ENCODE data around the gene TRMT2A.

Gene TRMT2A

DNA sequence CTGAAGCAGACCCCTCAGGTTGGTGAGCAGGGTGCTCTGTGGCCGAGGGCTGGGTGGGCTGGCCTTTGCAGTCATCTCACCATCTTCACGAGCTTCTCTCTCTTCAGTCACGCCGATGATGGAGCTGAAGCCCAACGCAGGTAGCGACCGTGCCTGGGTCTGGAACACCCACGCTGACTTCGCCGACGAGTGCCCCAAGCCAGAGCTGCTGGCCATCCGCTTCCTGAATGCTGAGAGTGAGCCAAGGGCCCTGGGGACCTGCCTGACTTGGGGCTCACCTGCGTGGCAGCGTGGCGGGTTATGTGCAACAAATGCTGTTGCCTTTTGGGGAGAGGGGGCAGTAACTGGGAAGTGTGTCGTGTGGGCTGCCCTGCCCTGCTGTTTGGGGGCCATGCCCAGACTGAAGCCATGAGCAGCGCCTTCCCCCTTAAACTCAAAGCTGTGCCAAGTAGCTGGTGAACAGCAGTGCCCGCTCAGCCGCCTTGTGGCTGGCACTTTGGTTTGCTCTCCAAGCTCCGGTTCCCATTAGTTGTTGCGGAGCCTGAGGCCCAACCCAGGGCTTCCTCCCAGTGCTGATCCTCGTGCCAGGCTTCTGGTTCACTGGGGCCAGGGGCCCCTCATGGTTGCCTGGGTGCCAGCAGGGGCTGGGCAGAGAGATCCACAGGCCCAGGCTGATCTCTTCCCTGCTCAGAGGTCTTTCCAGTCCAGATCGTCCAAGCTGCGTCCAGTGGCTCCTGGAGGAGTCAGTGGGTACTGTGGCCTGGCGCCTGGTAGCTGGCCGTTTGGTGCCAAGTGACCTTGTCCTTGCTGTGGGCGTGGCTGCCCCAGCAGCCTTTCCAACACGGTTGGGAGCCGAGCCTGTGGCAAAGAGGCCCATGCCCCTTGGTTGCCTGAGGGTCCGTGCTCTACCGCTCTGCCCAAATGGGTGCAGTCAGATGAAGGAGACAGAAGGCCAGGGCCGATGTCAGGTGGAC is 8.5 kb upstream of the TRMT2A start:
- Histone ChIP-seq H3K23ac (ENCODE audit: low read length in 2 of 2) (no peak overlapping the region), H3K4me2 (ENCODE audit: low read length, poor library complexity, severe bottlenecking) (no peak overlapping the region), H3K27me3 (ENCODE audit: control insufficient read depth in 1 of 2, insufficient read depth in 1 of 2, low read length in 2 of 2) (no peaks in the 10 kb centered on the region), H2BK5ac (ENCODE audit: low read depth, low read length, poor library complexity, severe bottlenecking) (no peak overlapping the region), H2AFZ (ENCODE audit: low read depth, low read length) (no peak overlapping the region), H4K91ac (ENCODE audit: low read length) (no peak overlapping the region), H2AK5ac (ENCODE audit: low read length, severe bottlenecking) (no peak overlapping the region), H2BK120ac (ENCODE audit: low read depth, low read length) (no peak overlapping the region), H3K27ac (ENCODE audit: low read length, poor library complexity, severe bottlenecking) (no peak overlapping the region), H3K4me3 (ENCODE audit: insufficient read depth in 1 of 2, low read depth in 1 of 2, low read length in 2 of 2) (no peak overlapping the region), H3K18ac (ENCODE audit: low read depth in 1 of 2, low read length in 2 of 2) (no peak overlapping the region), H3K36me3 (ENCODE audit: control insufficient read depth in 1 of 2, insufficient read depth in 2 of 2, low read depth in 1 of 2, low read length in 2 of 2) (peaks cover 62 to 79% of the 10 kb centered on the region in 2 experiments), H4K8ac (ENCODE audit: low read length) (no peak overlapping the region), H3K79me1 (replicated peaks; ENCODE audit: low read length, poor library complexity, severe bottlenecking) (peaks cover 25% of the 10 kb centered on the region), H3K9me3 (ENCODE audit: control insufficient read depth, low read length) (no peaks in the 10 kb centered on the region), H3K4me1 (ENCODE audit: control insufficient read depth, insufficient read depth, low read depth, low read length) (peaks cover 7% of the 10 kb centered on the region), H3K9ac (ENCODE audit: low read length) (no peak overlapping the region), H3K14ac (ENCODE audit: low read length in 2 of 2) (no peak overlapping the region), H3K4ac (ENCODE audit: low read depth in 1 of 2, low read length in 2 of 2) (no peak overlapping the region), H2BK12ac (ENCODE audit: low read length in 2 of 2) (no peak overlapping the region), H2BK15ac (ENCODE audit: low read depth, poor library complexity, severe bottlenecking) (no peak overlapping the region)
- whole genome bisulfite sequencing, result 96% methylated on average over 32 of the region's 32 CpGs
- DNase-seq, result no peak

DNA sequence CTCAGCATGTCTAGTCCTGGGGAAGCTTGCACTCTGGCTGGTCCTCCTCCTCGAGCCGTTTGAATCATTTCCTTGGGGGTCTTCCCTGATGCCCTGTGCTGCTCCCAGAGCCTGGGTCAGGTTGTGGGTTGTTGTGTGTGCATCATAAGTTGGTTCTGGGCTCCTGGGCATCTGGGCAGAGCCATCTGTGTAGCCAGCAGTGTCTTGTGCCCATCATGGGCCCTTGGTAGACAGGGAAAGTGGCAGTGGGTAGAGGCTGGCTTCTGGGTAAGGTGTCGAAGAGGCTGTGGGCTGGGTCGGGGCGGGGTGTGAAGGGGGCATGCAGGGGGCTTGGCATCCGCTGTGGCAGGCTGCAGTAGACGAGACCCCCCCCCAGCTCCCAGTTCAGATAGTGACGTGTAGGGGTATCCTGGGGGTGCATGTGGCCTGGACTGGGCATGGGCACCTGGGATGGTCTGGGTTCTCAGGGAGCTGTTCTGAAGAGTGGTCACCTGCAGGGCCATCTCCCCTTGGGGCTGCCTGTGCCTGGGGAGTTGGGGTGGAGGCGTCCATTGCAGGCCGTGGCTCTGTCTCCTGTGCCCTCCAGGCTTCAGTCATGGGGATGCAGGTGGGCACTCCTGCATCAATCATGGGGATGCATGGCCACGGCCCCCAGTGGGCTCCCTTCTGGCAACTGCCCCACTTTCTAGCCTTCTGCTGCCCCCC is 7.2 kb upstream of the TRMT2A start:
- H3K4me2 ChIP-seq (ENCODE audit: low read length, poor library complexity, severe bottlenecking), result no peak overlapping the region
- H2BK5ac ChIP-seq (ENCODE audit: low read depth, low read length, poor library complexity, severe bottlenecking), result no peak overlapping the region
- H2AK5ac ChIP-seq (ENCODE audit: low read length, severe bottlenecking), result no peak overlapping the region
- 97% methylated on average over 10 of the region's 11 CpGs for WGBS
- H3K18ac ChIP-seq (ENCODE audit: low read depth in 1 of 2, low read length in 2 of 2), result no peak overlapping the region
- no peak overlapping the region for H2AFZ ChIP-seq (ENCODE audit: low read depth, low read length)
- no peak overlapping the region for H3K14ac ChIP-seq (ENCODE audit: low read length in 2 of 2)
- H2BK15ac ChIP-seq (ENCODE audit: low read depth, poor library complexity, severe bottlenecking), result no peak overlapping the region
- H2BK12ac ChIP-seq (ENCODE audit: low read length in 2 of 2), result no peak overlapping the region
- H4K91ac ChIP-seq (ENCODE audit: low read length), result no peak overlapping the region
- no peak for DNase-seq
- no peaks in the 10 kb centered on the region for H3K27me3 ChIP-seq (ENCODE audit: control insufficient read depth in 1 of 2, insufficient read depth in 1 of 2, low read length in 2 of 2)
- H3K4me3 ChIP-seq (ENCODE audit: insufficient read depth in 1 of 2, low read depth in 1 of 2, low read length in 2 of 2), result no peak overlapping the region
- H3K9me3 ChIP-seq (ENCODE audit: control insufficient read depth, low read length), result no peaks in the 10 kb centered on the region
- H3K36me3 ChIP-seq (ENCODE audit: control insufficient read depth in 1 of 2, insufficient read depth in 2 of 2, low read depth in 1 of 2, low read length in 2 of 2), result peaks cover 74 to 92% of the 10 kb centered on the region in 2 experiments
- peaks cover 5% of the 10 kb centered on the region for H3K4me1 ChIP-seq (ENCODE audit: control insufficient read depth, insufficient read depth, low read depth, low read length)
- H3K4ac ChIP-seq (ENCODE audit: low read depth in 1 of 2, low read length in 2 of 2), result no peak overlapping the region
- H3K9ac ChIP-seq (ENCODE audit: low read length), result no peak overlapping the region
- peaks cover 25% of the 10 kb centered on the region for H3K79me1 ChIP-seq (replicated peaks; ENCODE audit: low read length, poor library complexity, severe bottlenecking)
- H3K23ac ChIP-seq (ENCODE audit: low read length in 2 of 2), result no peak overlapping the region
- H2BK120ac ChIP-seq (ENCODE audit: low read depth, low read length), result no peak overlapping the region
- no peak overlapping the region for H4K8ac ChIP-seq (ENCODE audit: low read length)
- no peak overlapping the region for H3K27ac ChIP-seq (ENCODE audit: low read length, poor library complexity, severe bottlenecking)

DNA sequence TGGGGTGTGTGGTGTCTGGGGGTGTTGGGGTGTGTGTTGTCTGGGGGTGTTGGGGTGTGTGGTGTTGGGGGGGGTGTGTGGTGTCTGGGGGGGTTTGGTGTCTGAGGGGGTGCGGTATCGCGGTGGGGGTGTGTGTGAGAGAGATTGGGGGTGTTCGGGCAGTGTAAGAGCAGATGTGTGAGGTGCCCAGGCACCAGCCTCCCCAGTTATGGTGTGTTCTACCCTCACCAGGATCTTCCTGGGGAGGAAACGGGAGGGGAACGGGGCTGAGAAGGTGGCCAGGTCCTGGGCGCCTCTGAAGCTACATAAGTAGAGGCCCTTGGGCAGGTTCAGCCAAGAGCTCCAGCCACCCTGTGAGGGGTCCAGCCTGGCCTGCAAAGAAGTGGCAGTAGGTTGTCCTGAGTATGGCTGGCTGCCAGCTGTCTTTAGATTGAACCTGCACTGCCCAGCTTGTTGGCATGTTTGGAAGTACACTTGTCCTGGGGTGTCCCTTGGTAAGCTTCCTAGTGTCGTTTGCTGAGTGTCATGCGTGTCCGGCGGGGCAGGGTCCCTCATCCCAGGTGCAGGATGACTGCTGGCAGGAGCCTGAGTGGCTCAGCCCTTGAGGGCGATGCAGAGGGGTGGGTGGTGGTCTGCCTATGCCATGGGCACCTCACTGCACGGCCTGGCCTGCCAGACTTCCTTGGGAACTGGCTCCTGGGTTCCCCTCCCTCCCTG is 6.5 kb upstream of the TRMT2A start:
- Histone ChIP-seq H3K9me3 (ENCODE audit: control insufficient read depth, low read length) (no peaks in the 10 kb centered on the region), H3K36me3 (ENCODE audit: control insufficient read depth in 1 of 2, insufficient read depth in 2 of 2, low read depth in 1 of 2, low read length in 2 of 2) (peaks cover 76 to 90% of the 10 kb centered on the region in 2 experiments), H3K14ac (ENCODE audit: low read length in 2 of 2) (no peak overlapping the region), H2AFZ (ENCODE audit: low read depth, low read length) (no peak overlapping the region), H2BK12ac (ENCODE audit: low read length in 2 of 2) (no peak overlapping the region), H3K4me2 (ENCODE audit: low read length, poor library complexity, severe bottlenecking) (no peak overlapping the region), H3K4me1 (ENCODE audit: control insufficient read depth, insufficient read depth, low read depth, low read length) (peaks cover 9% of the 10 kb centered on the region), H2BK120ac (ENCODE audit: low read depth, low read length) (no peak overlapping the region), H3K18ac (ENCODE audit: low read depth in 1 of 2, low read length in 2 of 2) (no peak overlapping the region), H3K79me1 (replicated peaks; ENCODE audit: low read length, poor library complexity, severe bottlenecking) (peaks cover 25% of the 10 kb centered on the region), H2BK15ac (ENCODE audit: low read depth, poor library complexity, severe bottlenecking) (no peak overlapping the region), H3K27me3 (ENCODE audit: control insufficient read depth in 1 of 2, insufficient read depth in 1 of 2, low read length in 2 of 2) (no peaks in the 10 kb centered on the region), H3K27ac (ENCODE audit: low read length, poor library complexity, severe bottlenecking) (no peak overlapping the region), H4K91ac (ENCODE audit: low read length) (no peak overlapping the region), H2AK5ac (ENCODE audit: low read length, severe bottlenecking) (no peak overlapping the region), H3K4ac (ENCODE audit: low read depth in 1 of 2, low read length in 2 of 2) (no peak overlapping the region), H3K23ac (ENCODE audit: low read length in 2 of 2) (no peak overlapping the region), H3K9ac (ENCODE audit: low read length) (no peak overlapping the region), H2BK5ac (ENCODE audit: low read depth, low read length, poor library complexity, severe bottlenecking) (no peak overlapping the region), H3K4me3 (ENCODE audit: insufficient read depth in 1 of 2, low read depth in 1 of 2, low read length in 2 of 2) (no peak overlapping the region), H4K8ac (ENCODE audit: low read length) (no peak overlapping the region)
- WGBS, result 96% methylated on average over 13 of the region's 13 CpGs
- DNase-seq, result no peak

Measured in mesenchymal stem cell (in vitro differentiated cells and primary cell).